Jurkat, Clone E6-1 (cell line): Measurements from ENCODE around the gene XAGE1B. TPM values are rescaled to one million over a fixed set of nuclear protein-coding genes. Genes with fewer than 3 reads are reported as not detected.
"Not testable (repeated sequence)": the region's sequence is repeated elsewhere in the genome, so short reads cannot be mapped to it uniquely, and the experiment has no call there.

ENCODE experiments used
- DNase-seq: peaks from one replicate; pipeline ENCODE4 v3.0.0-alpha.2; 2011; ENCODE audit warnings: low read depth, low spot score
- H3K4me3 ChIP-seq: 2 replicates; pipeline ENCODE4 v1.5.1; 2011; ENCODE audit warnings: mild to moderate bottlenecking, low read length, control low read depth, moderate library complexity
- polyA plus RNA-seq: library from polyadenylated mRNA; unstranded; fragments of >200 nt; gene quantifications from one replicate; pipeline ENCODE4 v1.2.1, GENCODE V29; 2012; ENCODE audit warnings: missing spikeins; ENCODE audit not compliant: insufficient read length, insufficient read depth

The XAGE1B gene, protein sequence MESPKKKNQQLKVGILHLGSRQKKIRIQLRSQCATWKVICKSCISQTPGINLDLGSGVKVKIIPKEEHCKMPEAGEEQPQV
- polyA plus RNA-seq: not detected

DNA sequence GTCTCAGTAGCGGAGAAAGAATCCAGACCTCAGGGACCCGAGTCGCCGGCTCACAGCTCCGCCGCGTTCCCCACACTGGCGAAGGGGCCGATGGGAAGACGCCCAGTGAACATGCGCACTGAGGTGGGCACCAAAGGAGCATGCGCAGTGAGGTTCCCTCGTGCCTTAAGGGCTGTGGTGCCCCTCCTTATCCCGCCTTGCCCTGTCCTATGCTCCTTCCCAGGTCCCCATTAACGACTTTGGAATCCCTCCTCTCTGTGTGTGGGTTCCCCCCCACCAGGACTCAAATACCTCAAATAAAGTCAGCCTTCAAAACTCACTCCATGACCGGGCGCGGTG, at the start of gene XAGE1B:
XAGE1B (minus strand) TSS at position 77 of the 339 bp plus-strand sequence. CDS start 1,536 bp downstream, outside the sequence.
- not testable (repeated sequence) for DNase-seq, H3K4me3 ChIP-seq

DNA sequence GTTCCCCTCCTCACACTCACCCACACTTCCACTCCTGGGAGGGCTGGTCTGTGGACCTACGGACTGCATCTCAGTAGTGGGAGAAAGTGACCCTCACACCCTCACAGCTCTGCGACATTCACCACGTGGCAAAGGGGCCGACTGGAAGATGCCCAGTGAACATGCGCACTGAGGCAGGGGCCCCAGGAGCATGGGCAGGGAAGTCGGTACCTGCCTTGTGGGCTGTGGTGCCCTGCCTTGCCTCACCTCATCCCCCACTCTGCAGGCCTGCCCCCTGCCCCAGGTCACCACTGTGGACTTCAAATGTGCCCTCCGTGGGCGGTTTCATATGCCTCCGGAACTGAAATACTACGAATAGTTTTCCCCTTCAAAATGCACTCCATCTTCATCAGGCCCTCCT, 46.2 kb upstream of the XAGE1B start:
- H3K4me3 ChIP-seq: no peak overlapping the region
- DNase-seq: no peak

DNA sequence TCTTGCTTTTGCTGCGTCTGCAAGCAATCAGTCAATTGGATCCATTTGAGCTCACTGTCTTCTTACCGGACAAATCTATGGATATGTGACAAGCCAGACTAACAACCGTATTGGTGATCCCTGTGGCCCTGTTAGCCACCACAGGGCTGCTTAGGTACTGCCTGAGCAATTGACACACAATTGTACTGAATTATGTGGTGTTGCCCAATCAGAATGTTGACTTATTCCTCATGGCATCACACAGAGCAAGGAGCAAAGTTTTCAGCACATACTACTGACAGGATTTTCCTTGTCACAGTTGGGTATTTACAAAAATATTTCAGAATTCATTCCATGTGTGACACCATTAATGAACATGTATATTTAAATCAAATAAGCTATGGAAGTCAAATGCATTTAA, 41.3 kb upstream of the XAGE1B start:
- no peak overlapping the region for H3K4me3 ChIP-seq
- no peak for DNase-seq

DNA sequence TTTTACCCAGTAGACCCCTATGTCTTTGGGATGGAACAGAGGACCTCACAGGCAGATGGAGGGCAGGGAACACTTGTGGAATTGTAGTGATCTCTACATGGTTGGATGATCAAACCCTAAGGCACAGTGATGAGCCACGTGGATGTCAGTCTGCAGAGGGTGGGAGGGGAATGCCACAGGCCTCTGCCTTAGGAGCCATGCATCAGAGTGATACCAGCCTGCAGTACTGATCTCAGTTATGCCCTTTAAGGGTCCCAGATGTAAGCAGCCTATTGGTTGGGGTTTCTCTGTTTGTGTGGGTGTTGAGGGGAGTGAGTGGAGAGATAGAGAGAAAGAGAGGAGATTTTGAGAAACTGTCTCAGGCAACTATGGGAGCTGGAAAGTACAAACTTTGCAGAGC, 39.9 kb upstream of the XAGE1B start:
- DNase-seq: no peak

DNA sequence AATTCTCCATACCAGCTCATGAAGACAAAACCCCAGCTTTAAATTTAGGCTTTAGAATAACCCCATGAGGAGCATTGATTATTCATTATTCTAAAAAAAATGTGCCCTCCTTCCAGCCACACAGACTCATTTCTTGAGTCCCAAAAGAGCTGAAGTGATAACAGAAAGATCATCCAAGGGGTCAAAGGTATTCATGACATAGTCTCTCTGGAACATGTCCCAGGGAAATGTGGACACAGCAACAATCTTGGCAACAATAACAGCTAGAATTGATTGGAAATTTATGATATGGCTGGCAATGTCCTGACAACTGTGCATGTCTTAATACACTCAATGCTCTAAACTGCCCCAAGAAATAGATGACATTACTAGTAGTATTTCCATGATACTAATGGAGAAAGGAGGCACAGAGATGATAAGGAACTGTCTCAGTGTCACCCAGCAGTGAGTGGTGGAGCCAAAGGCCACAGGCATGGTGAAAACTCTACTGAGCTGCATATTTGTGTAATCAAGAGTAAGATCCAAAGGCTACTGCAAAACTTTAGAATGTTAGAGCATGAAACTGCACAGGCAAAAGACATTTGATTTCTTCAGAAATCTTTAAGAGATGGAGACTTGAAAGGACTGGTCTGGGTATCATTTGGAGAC, 37.3 kb upstream of the XAGE1B start:
- no peak overlapping the region for H3K4me3 ChIP-seq
- DNase-seq: no peak

More for the DNA sequence above, 39.9 kb upstream of the XAGE1B start:
- no peak overlapping the region for H3K4me3 ChIP-seq

DNA sequence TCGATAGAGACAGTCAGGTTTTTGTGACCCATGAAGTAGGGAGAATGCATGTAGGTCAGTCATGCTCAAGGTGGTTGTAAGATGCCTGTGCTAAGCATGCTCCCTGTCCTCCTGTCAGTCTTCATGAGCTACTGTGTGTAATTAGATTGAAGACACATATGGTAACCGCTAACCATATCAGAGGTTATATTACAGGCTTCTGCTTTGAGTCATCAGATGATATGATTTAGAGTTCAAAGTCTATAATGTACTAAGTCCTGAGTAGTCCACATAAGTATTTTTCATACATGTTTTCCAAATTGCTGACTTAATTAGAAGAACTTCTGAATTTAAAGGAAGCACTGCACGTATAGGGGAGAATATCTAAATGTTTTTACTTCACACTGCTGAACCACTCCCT, 31.9 kb upstream of the XAGE1B start:
- DNase-seq, H3K4me3 ChIP-seq: not testable (repeated sequence)

DNA sequence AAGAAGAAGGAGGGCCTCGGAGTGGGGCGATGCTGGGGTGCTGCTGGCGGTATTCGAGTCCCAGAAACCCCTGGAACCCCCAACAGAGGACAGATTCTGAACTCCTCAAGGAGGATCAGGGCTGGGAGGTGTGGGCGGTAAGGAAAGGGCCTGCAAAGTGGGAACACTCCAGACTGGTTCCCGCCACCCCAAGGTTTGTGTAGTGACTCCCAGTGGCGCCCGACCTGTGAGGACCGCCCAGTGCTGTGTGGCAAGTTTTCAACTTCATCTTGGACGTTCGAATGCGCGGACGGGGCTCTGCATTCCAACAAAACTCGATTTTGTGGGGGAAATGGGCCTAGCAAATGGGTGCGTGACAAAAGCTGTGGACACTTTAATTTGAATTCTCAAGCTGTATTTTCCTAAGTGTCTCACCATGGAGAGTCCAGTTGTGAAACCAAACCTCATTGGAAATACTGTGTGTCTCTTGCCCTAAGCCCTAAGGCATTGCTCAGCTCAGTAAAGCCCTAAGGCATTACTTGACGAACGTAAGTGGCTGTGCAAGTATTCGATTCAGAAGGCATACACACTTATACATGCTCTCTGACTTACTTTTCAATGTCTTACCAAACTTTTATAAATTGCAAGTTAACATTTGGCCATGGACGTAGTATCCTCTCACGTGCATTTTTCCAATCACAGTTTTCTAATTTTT, 27.4 kb upstream of the XAGE1B start:
- DNase-seq: no peak
- H3K4me3 ChIP-seq: no peak overlapping the region

DNA sequence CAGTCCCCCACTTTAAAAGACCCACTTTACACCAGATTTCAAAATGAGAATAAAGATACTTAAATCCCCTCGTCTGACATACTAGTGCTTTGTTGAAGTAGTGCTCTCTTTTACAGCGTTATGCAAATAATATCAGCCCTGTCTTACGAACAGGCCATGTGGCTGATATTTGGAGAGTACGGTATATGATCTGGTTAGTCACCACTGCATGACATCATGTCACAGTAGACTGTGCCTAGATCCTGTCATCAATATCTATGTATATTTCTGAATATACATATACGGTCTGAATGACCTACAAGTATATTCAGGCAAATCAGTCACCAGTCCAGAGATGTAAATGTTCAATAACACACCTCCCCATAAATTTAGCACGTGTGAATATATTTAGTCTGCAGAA, 25.4 kb upstream of the XAGE1B start:
- no peak for DNase-seq
- H3K4me3 ChIP-seq: no peak overlapping the region

DNA sequence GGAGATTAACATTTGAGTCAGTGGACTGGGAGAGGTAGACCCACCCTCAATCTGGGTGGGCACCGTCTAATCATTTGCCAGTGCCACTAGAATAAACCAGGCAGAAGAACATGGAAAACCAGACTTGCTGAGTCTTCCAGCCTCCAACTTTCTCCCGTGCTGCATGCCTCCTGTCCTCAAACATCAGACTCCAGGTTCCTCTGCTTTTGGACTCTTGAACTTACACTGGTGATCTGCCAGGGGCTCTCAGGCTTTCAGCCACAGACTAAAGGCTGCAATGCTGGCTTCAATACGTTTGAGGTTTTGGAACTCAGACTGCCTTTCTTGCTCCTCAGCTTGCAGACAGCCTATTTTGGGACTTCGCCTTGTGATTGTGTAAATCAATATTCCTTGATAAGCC, 24.2 kb upstream of the XAGE1B start:
- DNase-seq, H3K4me3 ChIP-seq: not testable (repeated sequence)

DNA sequence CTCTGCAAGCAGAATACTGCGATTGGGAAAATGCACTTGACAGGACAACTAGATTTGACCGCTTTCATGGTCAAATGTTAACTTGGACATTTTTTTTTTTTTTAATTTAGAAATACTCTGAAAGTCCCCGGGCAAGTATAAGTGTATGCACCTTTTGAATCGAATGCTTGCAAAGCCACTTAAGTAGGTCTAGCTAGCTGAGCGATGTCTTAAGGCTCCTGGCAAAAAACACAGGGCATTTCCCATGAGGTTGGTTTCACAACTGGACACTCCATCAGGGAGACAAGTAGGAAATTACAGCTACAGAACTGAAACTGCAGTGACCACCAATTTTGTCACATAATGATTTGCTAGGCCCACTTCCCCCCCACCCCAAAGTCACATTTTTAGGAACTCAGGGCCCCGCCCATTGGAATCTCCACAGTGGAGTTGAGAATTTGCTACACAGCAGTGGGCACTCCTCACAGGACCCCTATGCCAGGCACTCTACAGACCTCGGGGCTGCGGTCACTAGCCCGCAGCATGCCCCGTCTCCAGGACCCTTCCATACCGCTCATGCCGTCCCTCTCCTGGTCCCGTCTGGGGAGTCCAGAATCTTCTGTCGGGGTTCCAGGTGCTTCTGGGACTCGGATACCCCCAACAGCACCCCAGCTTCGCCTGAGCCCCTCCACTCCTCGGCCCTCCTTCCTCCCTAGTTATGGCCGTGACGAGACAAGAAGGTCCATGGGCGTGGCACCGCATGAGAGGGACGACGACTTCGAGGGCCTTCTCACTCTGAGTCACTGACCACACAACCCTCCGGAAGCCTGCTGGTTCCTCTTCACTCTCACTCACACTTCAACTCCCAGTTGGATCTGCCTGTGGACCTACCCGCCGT, 515 bp downstream of the XAGE1B start:
- H3K4me3 ChIP-seq, DNase-seq: not testable (repeated sequence)

DNA sequence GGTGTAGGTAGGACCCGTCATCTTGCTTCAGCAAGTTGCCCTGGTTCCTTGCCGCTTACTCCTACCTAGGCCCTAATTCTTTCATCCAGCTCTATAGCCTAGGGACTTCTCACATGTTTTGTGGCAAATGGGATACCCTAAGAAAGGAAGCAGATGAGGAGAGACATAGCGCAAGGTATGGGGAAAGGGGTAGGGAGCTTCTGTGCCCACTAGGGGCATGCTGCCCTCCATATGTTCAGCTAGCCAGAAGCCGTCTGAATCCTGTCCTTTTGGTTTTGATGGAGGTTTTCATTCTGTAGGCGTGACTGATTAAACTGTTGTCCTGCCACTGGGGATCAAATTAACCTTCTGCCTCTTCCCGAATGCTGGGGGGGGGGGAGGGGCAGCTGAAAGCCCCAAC, 5.7 kb downstream of the XAGE1B start:
- not testable (repeated sequence) for DNase-seq, H3K4me3 ChIP-seq

DNA sequence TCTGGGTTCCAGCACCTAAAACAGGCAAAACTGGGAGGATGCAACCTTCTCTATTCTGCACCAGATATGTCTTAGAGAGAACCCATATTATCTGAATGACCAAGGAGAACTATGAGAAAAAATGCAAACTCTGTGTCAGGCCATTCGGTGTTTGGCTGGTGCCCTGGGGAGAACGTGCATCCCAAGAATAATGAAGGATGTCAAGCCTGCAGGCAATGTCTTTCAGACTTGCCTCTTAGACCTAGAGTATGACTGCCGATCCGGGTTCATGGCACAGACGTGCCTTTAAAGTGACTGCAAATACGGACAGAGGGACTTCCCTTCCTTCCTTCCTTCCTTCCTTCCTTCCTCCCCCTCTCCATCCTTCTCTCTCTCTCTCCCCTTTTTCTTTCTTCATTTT, 6.9 kb downstream of the XAGE1B start:
- no peak overlapping the region for H3K4me3 ChIP-seq
- DNase-seq: no peak

DNA sequence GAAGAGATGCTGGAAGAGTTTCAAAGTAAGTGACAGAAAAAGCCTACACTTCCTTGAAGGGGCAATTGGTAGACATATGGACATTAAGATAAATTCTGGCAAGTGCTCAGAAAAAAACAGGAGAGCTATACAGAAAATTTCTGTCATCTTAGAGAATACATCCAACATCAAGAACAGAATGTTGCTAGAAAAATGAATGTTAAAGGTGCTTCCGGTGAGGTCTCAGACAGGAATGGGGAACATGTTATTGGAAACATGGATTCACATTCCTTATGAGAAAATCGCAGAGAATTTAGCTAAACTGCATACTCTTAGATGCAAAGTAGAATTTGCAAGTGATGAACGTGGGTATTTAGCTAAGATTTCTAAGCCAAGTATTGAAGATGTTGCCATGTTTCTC, 9.5 kb downstream of the XAGE1B start:
- H3K4me3 ChIP-seq: no peak overlapping the region
- no peak for DNase-seq

DNA sequence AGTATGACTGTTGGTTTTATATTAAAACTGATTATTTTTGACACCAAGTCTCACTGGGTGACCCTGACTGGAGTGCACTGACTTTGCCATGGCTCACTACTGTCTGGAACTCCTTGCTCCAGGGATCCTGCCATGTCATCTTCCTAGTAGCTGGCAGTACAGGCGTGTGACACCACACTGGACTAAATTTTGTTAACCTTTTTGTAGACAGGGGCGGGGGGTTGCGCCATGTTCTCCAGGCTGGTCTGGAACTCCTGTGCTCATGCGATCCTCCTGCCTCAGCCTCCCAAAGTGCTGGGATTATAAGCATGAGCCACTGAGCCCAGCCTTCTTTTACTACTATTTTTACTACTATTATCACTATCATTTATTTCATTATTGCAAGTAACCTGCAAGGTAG, 12.3 kb downstream of the XAGE1B start:
- DNase-seq: no peak
- H3K4me3 ChIP-seq: no peak overlapping the region

DNA sequence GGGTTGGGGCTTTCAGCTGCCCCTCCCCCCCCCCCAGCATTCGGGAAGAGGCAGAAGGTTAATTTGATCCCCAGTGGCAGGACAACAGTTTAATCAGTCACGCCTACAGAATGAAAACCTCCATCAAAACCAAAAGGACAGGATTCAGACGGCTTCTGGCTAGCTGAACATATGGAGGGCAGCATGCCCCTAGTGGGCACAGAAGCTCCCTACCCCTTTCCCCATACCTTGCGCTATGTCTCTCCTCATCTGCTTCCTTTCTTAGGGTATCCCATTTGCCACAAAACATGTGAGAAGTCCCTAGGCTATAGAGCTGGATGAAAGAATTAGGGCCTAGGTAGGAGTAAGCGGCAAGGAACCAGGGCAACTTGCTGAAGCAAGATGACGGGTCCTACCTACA, 15.5 kb downstream of the XAGE1B start:
- H3K4me3 ChIP-seq, DNase-seq: not testable (repeated sequence)

DNA sequence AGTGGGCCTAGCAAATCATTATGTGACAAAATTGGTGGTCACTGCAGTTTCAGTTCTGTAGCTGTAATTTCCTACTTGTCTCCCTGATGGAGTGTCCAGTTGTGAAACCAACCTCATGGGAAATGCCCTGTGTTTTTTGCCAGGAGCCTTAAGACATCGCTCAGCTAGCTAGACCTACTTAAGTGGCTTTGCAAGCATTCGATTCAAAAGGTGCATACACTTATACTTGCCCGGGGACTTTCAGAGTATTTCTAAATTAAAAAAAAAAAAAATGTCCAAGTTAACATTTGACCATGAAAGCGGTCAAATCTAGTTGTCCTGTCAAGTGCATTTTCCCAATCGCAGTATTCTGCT, 20.5 kb downstream of the XAGE1B start:
- H3K4me3 ChIP-seq, DNase-seq: not testable (repeated sequence)

DNA sequence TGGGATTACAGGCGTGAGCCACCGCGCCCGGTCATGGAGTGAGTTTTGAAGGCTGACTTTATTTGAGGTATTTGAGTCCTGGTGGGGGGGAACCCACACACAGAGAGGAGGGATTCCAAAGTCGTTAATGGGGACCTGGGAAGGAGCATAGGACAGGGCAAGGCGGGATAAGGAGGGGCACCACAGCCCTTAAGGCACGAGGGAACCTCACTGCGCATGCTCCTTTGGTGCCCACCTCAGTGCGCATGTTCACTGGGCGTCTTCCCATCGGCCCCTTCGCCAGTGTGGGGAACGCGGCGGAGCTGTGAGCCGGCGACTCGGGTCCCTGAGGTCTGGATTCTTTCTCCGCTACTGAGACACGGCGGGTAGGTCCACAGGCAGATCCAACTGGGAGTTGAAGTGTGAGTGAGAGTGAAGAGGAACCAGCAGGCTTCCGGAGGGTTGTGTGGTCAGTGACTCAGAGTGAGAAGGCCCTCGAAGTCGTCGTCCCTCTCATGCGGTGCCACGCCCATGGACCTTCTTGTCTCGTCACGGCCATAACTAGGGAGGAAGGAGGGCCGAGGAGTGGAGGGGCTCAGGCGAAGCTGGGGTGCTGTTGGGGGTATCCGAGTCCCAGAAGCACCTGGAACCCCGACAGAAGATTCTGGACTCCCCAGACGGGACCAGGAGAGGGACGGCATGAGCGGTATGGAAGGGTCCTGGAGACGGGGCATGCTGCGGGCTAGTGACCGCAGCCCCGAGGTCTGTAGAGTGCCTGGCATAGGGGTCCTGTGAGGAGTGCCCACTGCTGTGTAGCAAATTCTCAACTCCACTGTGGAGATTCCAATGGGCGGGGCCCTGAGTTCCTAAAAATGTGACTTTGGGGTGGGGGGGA, 21.1 kb downstream of the XAGE1B start, which contains the start of gene XAGE1A:
XAGE1A (plus strand) TSS at position 264 of the 874 bp plus-strand sequence. CDS start 1,554 bp downstream, outside the sequence.
- H3K4me3 ChIP-seq, DNase-seq: not testable (repeated sequence)

DNA sequence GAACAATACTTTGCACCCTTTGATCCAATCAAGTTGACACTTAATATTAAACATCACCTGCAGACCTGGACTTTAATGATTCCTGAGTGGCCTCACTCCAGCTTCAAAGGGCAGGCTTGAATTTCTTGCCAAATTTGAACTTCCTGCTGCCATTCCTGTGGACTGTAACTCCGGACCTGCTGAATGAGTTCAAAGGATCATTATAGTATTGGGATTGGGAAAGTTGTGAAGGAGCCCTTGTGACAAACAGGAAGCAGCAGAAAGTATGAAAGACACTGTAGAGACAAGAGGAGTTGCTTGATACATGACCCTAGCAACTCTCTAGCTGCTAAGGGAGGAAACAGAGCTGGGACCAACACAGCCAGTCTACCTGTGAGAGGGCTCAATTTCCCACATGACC, 45.6 kb downstream of the XAGE1B start:
- not testable (repeated sequence) for DNase-seq, H3K4me3 ChIP-seq
